OCI-LY1 (cell line): ENCODE measurements around the gene PRTG.

Experiments used
- H2AFZ ChIP-seq: fragments of 200-600 bp; sonication (generic), shearing (Covaris generic); 2 replicates; pipeline ENCODE4 v1.6.0; 2014; ENCODE audit warnings: antibody characterized with exemption, mild to moderate bottlenecking, low read length
- H3F3A ChIP-seq: fragments of 200-600 bp; sonication (generic), shearing (Covaris generic); 2 replicates; pipeline ENCODE4 v1.6.0; 2014; ENCODE audit warnings: mild to moderate bottlenecking, antibody characterized with exemption, low read length, moderate library complexity; ENCODE audit not compliant: insufficient read depth
- H3K27ac ChIP-seq: fragments of 200-600 bp; sonication (generic); 2 replicates; pipeline ENCODE4 v1.5.1; 2014; ENCODE audit warnings: low read length, mixed run types, mild to moderate bottlenecking, low read depth; ENCODE audit not compliant: poor library complexity, severe bottlenecking
- H3K27me3 ChIP-seq: fragments of 200-600 bp; sonication (generic); 2 replicates; pipeline ENCODE4 v1.6.0; 2014; ENCODE audit warnings: antibody characterized with exemption, mild to moderate bottlenecking, low read length, moderate library complexity; ENCODE audit not compliant: insufficient read depth
- H3K36me3 ChIP-seq: fragments of 200-600 bp; sonication (generic); 2 replicates; pipeline ENCODE4 v1.6.1; 2014; ENCODE audit warnings: mild to moderate bottlenecking, antibody characterized with exemption, low read length, moderate library complexity, mixed read lengths; ENCODE audit not compliant: insufficient read depth
- H3K4me1 ChIP-seq: fragments of 200-600 bp; sonication (generic); 2 replicates; pipeline ENCODE4 v1.5.1; 2014; ENCODE audit warnings: mild to moderate bottlenecking, low read length, moderate library complexity; ENCODE audit not compliant: insufficient read depth, severe bottlenecking
- H3K4me2 ChIP-seq: fragments of 200-600 bp; sonication (generic), shearing (Covaris generic); 2 replicates; pipeline ENCODE4 v1.6.1; 2014; ENCODE audit warnings: low read length
- H3K4me3 ChIP-seq: fragments of 200-600 bp; sonication (generic); 2 replicates; pipeline ENCODE4 v1.5.1; 2014; ENCODE audit warnings: low read length, low read depth, mild to moderate bottlenecking, mixed read lengths; ENCODE audit not compliant: poor library complexity, severe bottlenecking
- H3K79me2 ChIP-seq: fragments of 200-600 bp; shearing (Covaris generic); 2 replicates; pipeline ENCODE4 v1.6.1; 2016; ENCODE audit warnings: mixed run types, low read length, mixed read lengths; ENCODE audit not compliant: insufficient read depth
- H3K9ac ChIP-seq: fragments of 200-600 bp; sonication (generic), shearing (Covaris generic); 2 replicates; pipeline ENCODE4 v1.6.1; 2014; ENCODE audit warnings: mild to moderate bottlenecking, low read length, mixed read lengths
- H3K9me2 ChIP-seq: fragments of 200-600 bp; sonication (generic), shearing (Covaris generic); 2 replicates; pipeline ENCODE4 v1.6.1; 2014; ENCODE audit warnings: low read depth, mild to moderate bottlenecking, low read length, mixed read lengths
- H3K9me3 ChIP-seq: fragments of 200-600 bp; shearing (Covaris generic); 2 replicates; pipeline ENCODE4 v1.6.1; 2014; ENCODE audit warnings: low read length, mixed read lengths
- H4K20me1 ChIP-seq: fragments of 200-600 bp; sonication (generic), shearing (Covaris generic); 2 replicates; pipeline ENCODE4 v1.6.0; 2016; ENCODE audit warnings: mild to moderate bottlenecking, low read length; ENCODE audit not compliant: insufficient read depth
- EZH2 ChIP-seq: fragments of 200-600 bp; sonication (generic), shearing (Covaris generic); IDR thresholded peaks from 2 replicates; pipeline ENCODE4 v1.8.0; 2017; ENCODE audit warnings: borderline replicate concordance, mixed run types, mild to moderate bottlenecking, antibody characterized with exemption, low read length, moderate library complexity, mixed read lengths
- TF ChIP-seq, protein P1 (sequence below): fragments of 200-600 bp; sonication (generic), shearing (Covaris generic); IDR thresholded peaks from 2 replicates; pipeline ENCODE4 v1.5.1; 2017; ENCODE audit warnings: mild to moderate bottlenecking, antibody characterized with exemption, low read length, moderate library complexity, mixed read lengths

Gene PRTG

DNA sequence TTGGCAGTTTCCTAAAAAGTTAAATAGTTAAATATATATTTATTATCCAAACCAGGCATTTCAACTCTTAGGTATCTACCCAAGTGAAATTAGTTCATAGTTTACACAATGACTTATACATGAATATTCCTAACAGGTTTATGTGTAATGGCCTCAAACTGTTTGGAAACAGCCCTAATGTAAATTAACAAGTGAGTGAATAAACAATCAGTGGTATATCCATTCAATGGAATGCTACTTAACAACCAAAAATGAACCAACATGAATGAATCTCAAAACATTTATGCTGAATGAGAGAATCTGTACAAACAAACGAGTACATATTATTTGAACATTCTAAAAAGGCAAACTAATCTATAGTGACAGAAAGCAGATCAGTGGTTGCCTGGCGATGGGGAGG is 33.5 kb downstream of the PRTG start:
- H3K79me2 ChIP-seq, result no peaks in the 10 kb centered on the region
- no peaks in the 10 kb centered on the region for H3K4me1 ChIP-seq
- no peak for TF ChIP-seq EZH2
- TF ChIP-seq, protein P1, sequence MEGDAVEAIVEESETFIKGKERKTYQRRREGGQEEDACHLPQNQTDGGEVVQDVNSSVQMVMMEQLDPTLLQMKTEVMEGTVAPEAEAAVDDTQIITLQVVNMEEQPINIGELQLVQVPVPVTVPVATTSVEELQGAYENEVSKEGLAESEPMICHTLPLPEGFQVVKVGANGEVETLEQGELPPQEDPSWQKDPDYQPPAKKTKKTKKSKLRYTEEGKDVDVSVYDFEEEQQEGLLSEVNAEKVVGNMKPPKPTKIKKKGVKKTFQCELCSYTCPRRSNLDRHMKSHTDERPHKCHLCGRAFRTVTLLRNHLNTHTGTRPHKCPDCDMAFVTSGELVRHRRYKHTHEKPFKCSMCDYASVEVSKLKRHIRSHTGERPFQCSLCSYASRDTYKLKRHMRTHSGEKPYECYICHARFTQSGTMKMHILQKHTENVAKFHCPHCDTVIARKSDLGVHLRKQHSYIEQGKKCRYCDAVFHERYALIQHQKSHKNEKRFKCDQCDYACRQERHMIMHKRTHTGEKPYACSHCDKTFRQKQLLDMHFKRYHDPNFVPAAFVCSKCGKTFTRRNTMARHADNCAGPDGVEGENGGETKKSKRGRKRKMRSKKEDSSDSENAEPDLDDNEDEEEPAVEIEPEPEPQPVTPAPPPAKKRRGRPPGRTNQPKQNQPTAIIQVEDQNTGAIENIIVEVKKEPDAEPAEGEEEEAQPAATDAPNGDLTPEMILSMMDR, result no peak
- no peaks in the 10 kb centered on the region for H3K36me3 ChIP-seq
- H3K4me3 ChIP-seq, result no peak overlapping the region
- H3K27ac ChIP-seq, result no peak overlapping the region
- no peaks in the 10 kb centered on the region for H3K27me3 ChIP-seq
- no peak overlapping the region for H2AFZ ChIP-seq
- H3K4me2 ChIP-seq, result no peak overlapping the region
- no peaks in the 10 kb centered on the region for H3K9me2 ChIP-seq
- no peaks in the 10 kb centered on the region for H3F3A ChIP-seq
- no peak overlapping the region for H3K9ac ChIP-seq
- H4K20me1 ChIP-seq, result no peaks in the 10 kb centered on the region
- no peaks in the 10 kb centered on the region for H3K9me3 ChIP-seq

- H3K9ac ChIP-seq, result no peak overlapping the region
- H3K27ac ChIP-seq, result no peak overlapping the region
- no peak overlapping the region for H3K4me3 ChIP-seq
- no peak overlapping the region for H3K4me2 ChIP-seq
- no peaks in the 10 kb centered on the region for H3K4me1 ChIP-seq
- no peak overlapping the region for H2AFZ ChIP-seq
- no peaks in the 10 kb centered on the region for H3K79me2 ChIP-seq
- no peaks in the 10 kb centered on the region for H3K36me3 ChIP-seq
- H3K27me3 ChIP-seq, result no peaks in the 10 kb centered on the region
- TF ChIP-seq, protein P1, result no peak
- TF ChIP-seq EZH2, result no peak
- no peaks in the 10 kb centered on the region for H4K20me1 ChIP-seq
- no peaks in the 10 kb centered on the region for H3K9me2 ChIP-seq
- H3K9me3 ChIP-seq, result no peaks in the 10 kb centered on the region
- H3F3A ChIP-seq, result no peaks in the 10 kb centered on the region
Observed at GRCh38 chr15:55708720-55709119, 34.2 kb downstream of the PRTG start.

GRCh38 chr15:55707951-55708350 is 35.0 kb downstream of the PRTG start:
- Histone ChIP-seq H3F3A (no peaks in the 10 kb centered on the region), H3K9me3 (no peaks in the 10 kb centered on the region), H2AFZ (no peak overlapping the region), H3K4me3 (no peak overlapping the region), H3K27ac (no peak overlapping the region), H3K79me2 (no peaks in the 10 kb centered on the region), H3K4me2 (no peak overlapping the region), H3K27me3 (no peaks in the 10 kb centered on the region), H3K9ac (no peak overlapping the region), H3K36me3 (no peaks in the 10 kb centered on the region), H4K20me1 (no peaks in the 10 kb centered on the region), H3K4me1 (no peaks in the 10 kb centered on the region), H3K9me2 (no peaks in the 10 kb centered on the region)
- no peak for TF ChIP-seq EZH2
- TF ChIP-seq, protein P1, result no peak
